Measurements from ENCODE around the gene IP6K3.

The IP6K3 gene

DNA sequence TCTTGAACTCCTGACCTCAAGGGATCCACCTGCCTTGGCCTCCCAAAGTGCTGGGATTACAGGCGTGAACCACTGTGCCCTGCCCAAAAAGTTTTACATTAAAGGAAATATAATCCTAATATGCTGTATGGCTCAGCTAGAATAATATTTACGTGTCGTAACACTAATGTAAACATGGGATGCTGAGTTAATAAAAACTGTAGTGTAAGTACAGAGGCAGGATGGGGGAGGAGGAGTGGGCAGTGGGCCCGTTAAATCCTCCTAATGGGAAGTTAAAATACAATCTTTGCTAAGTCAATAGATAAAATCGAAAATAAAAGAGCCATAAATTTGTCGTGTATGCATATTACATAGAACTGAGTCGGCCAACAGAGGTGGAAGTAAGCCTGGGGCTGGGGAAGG is 12.1 kb upstream of the IP6K3 start:
- no peak overlapping the region for H3K4me3 ChIP-seq (ENCODE audit: low read depth, low read length)

DNA sequence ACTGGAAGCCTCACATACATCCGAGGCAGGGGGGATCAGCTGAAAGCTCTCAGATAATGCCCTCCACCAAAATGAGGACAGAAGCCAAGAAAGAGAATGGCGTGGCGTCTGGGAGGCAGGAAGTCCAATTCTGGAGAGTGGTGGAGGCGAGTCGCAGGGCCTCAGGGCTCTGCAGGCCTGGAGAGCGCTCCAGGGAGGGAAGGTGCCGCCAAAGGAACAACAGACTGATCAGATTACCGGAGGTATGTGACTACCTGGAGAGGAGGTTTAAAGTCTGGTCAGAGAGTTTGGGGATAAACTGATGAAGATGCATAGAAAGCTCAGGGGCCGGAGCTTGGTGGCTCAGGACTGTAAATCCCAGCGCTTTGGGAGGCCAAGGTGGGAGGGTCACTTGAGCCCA is 11.2 kb upstream of the IP6K3 start:
- TF ChIP-seq, protein P1, sequence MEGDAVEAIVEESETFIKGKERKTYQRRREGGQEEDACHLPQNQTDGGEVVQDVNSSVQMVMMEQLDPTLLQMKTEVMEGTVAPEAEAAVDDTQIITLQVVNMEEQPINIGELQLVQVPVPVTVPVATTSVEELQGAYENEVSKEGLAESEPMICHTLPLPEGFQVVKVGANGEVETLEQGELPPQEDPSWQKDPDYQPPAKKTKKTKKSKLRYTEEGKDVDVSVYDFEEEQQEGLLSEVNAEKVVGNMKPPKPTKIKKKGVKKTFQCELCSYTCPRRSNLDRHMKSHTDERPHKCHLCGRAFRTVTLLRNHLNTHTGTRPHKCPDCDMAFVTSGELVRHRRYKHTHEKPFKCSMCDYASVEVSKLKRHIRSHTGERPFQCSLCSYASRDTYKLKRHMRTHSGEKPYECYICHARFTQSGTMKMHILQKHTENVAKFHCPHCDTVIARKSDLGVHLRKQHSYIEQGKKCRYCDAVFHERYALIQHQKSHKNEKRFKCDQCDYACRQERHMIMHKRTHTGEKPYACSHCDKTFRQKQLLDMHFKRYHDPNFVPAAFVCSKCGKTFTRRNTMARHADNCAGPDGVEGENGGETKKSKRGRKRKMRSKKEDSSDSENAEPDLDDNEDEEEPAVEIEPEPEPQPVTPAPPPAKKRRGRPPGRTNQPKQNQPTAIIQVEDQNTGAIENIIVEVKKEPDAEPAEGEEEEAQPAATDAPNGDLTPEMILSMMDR (IDR thresholded peaks at IDR 0.05; ENCODE audit: low read depth, low read length): no peak
- H3K4me3 ChIP-seq (ENCODE audit: low read depth, low read length): no peak overlapping the region

More for the DNA sequence above, 12.1 kb upstream of the IP6K3 start:
- TF ChIP-seq, protein P1 (IDR thresholded peaks at IDR 0.05; ENCODE audit: low read depth, low read length): no peak

DNA sequence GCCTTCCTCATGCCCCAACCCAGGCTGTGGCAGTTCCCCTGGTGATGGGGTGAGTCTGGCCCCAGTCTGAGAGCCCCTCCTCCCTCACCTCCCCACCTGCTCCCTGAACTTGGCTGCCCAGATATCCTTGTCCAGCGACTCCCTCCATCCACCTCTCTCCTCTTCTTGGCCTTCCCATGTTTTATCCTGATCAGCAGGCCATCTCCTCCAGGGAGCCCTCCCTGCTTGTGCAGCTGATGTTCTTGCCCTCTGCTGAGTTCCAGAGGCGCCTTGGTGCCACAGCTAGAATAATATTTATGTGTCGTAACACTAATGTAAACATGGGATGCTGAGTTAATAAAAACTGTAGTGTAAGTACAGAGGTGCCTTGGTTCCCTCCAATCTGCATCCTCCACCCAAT is 10.4 kb upstream of the IP6K3 start:
- TF ChIP-seq, protein P1 (IDR thresholded peaks at IDR 0.05; ENCODE audit: low read depth, low read length): no peak
- H3K4me3 ChIP-seq (ENCODE audit: low read depth, low read length): no peak overlapping the region

- TF ChIP-seq, protein P1 (IDR thresholded peaks at IDR 0.05; ENCODE audit: low read depth, low read length): no peak
- no peak overlapping the region for H3K4me3 ChIP-seq (ENCODE audit: low read depth, low read length)
Observed at GRCh38 chr6:33756211-33756954, 9.7 kb upstream of the IP6K3 start.

- H3K4me3 ChIP-seq (ENCODE audit: low read depth, low read length): no peak overlapping the region
- TF ChIP-seq, protein P1 (IDR thresholded peaks at IDR 0.05; ENCODE audit: low read depth, low read length): no peak
Observed at GRCh38 chr6:33755070-33755869, 8.6 kb upstream of the IP6K3 start.

DNA sequence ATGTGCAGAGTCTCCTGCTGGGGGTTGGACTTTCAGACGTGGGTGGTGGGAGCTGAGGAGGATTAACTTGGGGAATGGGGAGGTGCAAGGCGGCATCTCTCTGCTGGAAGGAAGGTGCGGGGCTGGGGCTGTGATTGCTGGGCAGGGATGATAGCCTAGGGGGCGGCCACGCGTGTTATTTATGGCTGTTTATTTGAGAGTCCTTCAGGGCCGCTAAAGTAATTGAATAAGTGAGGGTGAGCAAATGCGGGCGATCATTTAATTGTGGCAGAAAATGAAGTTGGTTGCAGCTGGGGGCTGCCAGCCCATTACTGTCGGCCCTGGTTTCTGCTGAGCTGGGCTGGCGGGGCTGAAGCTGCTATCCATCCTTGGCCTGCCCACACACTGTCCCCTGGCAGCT is 7.5 kb upstream of the IP6K3 start:
- TF ChIP-seq, protein P1 (IDR thresholded peaks at IDR 0.05; ENCODE audit: low read depth, low read length): no peak
- no peak overlapping the region for H3K4me3 ChIP-seq (ENCODE audit: low read depth, low read length)

GRCh38 chr6:33752646-33753015 is 5.9 kb upstream of the IP6K3 start:
- no peak overlapping the region for H3K4me3 ChIP-seq (ENCODE audit: low read depth, low read length)
- TF ChIP-seq, protein P1 (IDR thresholded peaks at IDR 0.05; ENCODE audit: low read depth, low read length): no peak
